K562 (cell line): ENCODE results near the gene ACTRT3. TPM values are rescaled to one million over a fixed set of nuclear protein-coding genes. Genes with fewer than 3 reads are reported as not detected.
A peak's percentile ranks its signal among the peaks of the same experiment; 100 is the strongest.

ENCODE experiments used
- ATF7 ChIP-seq: fragments of 450-650 bp; IDR thresholded peaks from 2 replicates; pipeline ENCODE4 v1.7.1; 2014; ENCODE audit warnings: mild to moderate bottlenecking, moderate library complexity
- CBFA2T3 ChIP-seq: fragments of 450-650 bp; IDR thresholded peaks from 2 replicates; pipeline ENCODE4 v1.6.1; 2017
- CEBPB ChIP-seq: fragments of 450-650 bp; IDR thresholded peaks from 2 replicates; pipeline ENCODE4 v1.6.1; 2016; ENCODE audit warnings: missing genetic modification characterization, missing compliant biosample characterization
- CHCHD3 ChIP-seq: fragments of 250-450 bp; sonication (Bioruptor Pico); IDR thresholded peaks from 2 replicates; pipeline ENCODE4 v2.1.2; 2022; ENCODE audit warnings: mild to moderate bottlenecking
- DACH1 ChIP-seq: fragments of 450-650 bp; IDR thresholded peaks from 2 replicates; pipeline ENCODE4 v1.6.1; 2018; ENCODE audit not compliant: partially characterized antibody
- ELK1 ChIP-seq: sonication (generic); formaldehyde crosslinking; IDR thresholded peaks from 2 replicates; pipeline ENCODE4 v1.8.1; 2022; ENCODE audit warnings: missing genetic modification reagents
- GATAD2B ChIP-seq: fragments of 450-650 bp; IDR thresholded peaks from 2 replicates; pipeline ENCODE4 v1.6.1; 2017; ENCODE audit warnings: mild to moderate bottlenecking, borderline replicate concordance
- IRF1 ChIP-seq: sonication (generic); formaldehyde crosslinking; IDR thresholded peaks from 2 replicates; pipeline ENCODE4 v1.8.0; 2022; ENCODE audit warnings: missing genetic modification reagents, mild to moderate bottlenecking, borderline replicate concordance
- NEUROD1 ChIP-seq: fragments of 150-350 bp; IDR thresholded peaks from 2 replicates; pipeline ENCODE4 v1.6.1; 2014; ENCODE audit warnings: borderline replicate concordance, low read length, low read depth; ENCODE audit not compliant: partially characterized antibody
- NFXL1 ChIP-seq: fragments of 450-650 bp; formaldehyde crosslinking; IDR thresholded peaks from 2 replicates; pipeline ENCODE4 v1.4.0; 2021; ENCODE audit warnings: mild to moderate bottlenecking
- NR2C2 ChIP-seq, 2 experiments: fragments of 200-800 bp in 1 of 2; sonication (Bioruptor generic) in 1 of 2; sonication (generic) in 1 of 2; formaldehyde crosslinking in 1 of 2; IDR thresholded peaks; 2 replicates each; pipeline versions ENCODE4 v1.6.1 to v1.8.0; 2016 to 2022; ENCODE audit warnings: mild to moderate bottlenecking in 1 of 2, missing compliant biosample characterization in 1 of 2, missing genetic modification characterization in 1 of 2, missing genetic modification reagents in 1 of 2
- PHB2 ChIP-seq: fragments of 450-650 bp; IDR thresholded peaks from 2 replicates; pipeline ENCODE4 v1.6.1; 2017; ENCODE audit warnings: low read depth
- PHTF2 ChIP-seq: fragments of 250-450 bp; sonication (Bioruptor Pico); IDR thresholded peaks from 2 replicates; pipeline ENCODE4 v1.5.0; 2021; ENCODE audit warnings: mild to moderate bottlenecking
- PML ChIP-seq: IDR thresholded peaks from 2 replicates; pipeline ENCODE4 v1.6.1; 2012; ENCODE audit warnings: low read length, inconsistent platforms
- POLR2G ChIP-seq: fragments of 200-400 bp; formaldehyde crosslinking; IDR thresholded peaks from 2 replicates; pipeline ENCODE4 v1.6.1; 2017; ENCODE audit warnings: low read depth, mild to moderate bottlenecking, antibody characterized with exemption, low read length, moderate library complexity
- RCOR1 ChIP-seq, 2 experiments: IDR thresholded peaks; 2 replicates each; pipeline ENCODE4 v1.6.1; 2012; ENCODE audit warnings: low read depth in 2 of 2, low read length in 2 of 2, borderline replicate concordance in 1 of 2, improper control_type of control experiment in 1 of 2
- SUPT5H ChIP-seq: fragments of 450-650 bp; IDR thresholded peaks from 2 replicates; pipeline ENCODE4 v1.6.1; 2016
- ZC3H4 ChIP-seq: sonication (generic); formaldehyde crosslinking; IDR thresholded peaks from 2 replicates; pipeline ENCODE4 v1.9.0; 2021; ENCODE audit warnings: missing genetic modification reagents, borderline replicate concordance
- ZNF311 ChIP-seq: fragments of 250-450 bp; sonication (Bioruptor Pico); IDR thresholded peaks from 2 replicates; pipeline ENCODE4 v1.4.0; 2020; ENCODE audit warnings: mild to moderate bottlenecking, moderate library complexity
- ZNF431 ChIP-seq: sonication (generic); formaldehyde crosslinking; IDR thresholded peaks from 2 replicates; pipeline ENCODE4 v1.8.0; 2022; ENCODE audit warnings: mild to moderate bottlenecking, missing genetic modification reagents
- ZNF79 ChIP-seq: fragments of 250-450 bp; sonication (Bioruptor Pico); IDR thresholded peaks from 2 replicates; pipeline ENCODE4 v1.4.0; 2020; ENCODE audit warnings: low read depth, mild to moderate bottlenecking, moderate library complexity
- polyA plus RNA-seq, 8 experiments: library from polyadenylated mRNA; depleted of rRNA in 4 of 8; stranded (reverse) in 5 of 8; unstranded in 3 of 8; fragments of >200 nt; fragmentation: Nextera tagmentation in 2 of 8; fragmentation: Illumina TruSeq in 1 of 8; extraction: Ambion mirVana in 2 of 8; extraction: Trizol in 1 of 8; gene quantifications; 2 replicates each; pipeline versions ENCODE4 v1.2.1 to v1.2.3, GENCODE V29; 2011 to 2014; ENCODE audit warnings: inconsistent platforms in 1 of 8, missing spikeins in 1 of 8
- total RNA-seq, 7 experiments: library from RNA; depleted of rRNA in 6 of 7; stranded (reverse); fragments of >200 nt in 6 of 7; fragmentation: Illumina TruSeq in 2 of 7; extraction: Trizol in 2 of 7; gene quantifications; 2 replicates each; pipeline versions ENCODE4 v1.2.1 to v1.2.3, GENCODE V29; 2011 to 2021; ENCODE audit warnings: low replicate concordance in 1 of 7
- TF ChIP-seq, protein P1 (sequence below): sonication (generic); formaldehyde crosslinking; IDR thresholded peaks from 2 replicates; pipeline ENCODE4 v1.8.0; 2022; ENCODE audit warnings: missing genetic modification reagents, mild to moderate bottlenecking, borderline replicate concordance
- TF ChIP-seq, protein P2 (sequence below): fragments of 200-800 bp; sonication (Bioruptor generic); IDR thresholded peaks from 2 replicates; pipeline ENCODE4 v1.6.1; 2017; ENCODE audit warnings: missing genetic modification characterization, missing compliant biosample characterization

The ACTRT3 gene
- total and polyA plus RNA-seq, 9 of the 15 experiments (the other 6 are each of a cell fraction or from before 2014, with no cell fraction given), result 0.06 to 0.11 (median 0.07) TPM; not detected in 5

- TF ChIP-seq ATF7 (peak; percentile 18; the same call in 1 of the 2 replicates), ZNF79 (no peak), RCOR1 (IDR thresholded peaks at IDR 0.05; ENCODE audit: borderline replicate concordance in 1 of 2, low read depth in 2 of 2, low read length in 2 of 2) (no peak; a peak in 2 of 4 replicates), PHTF2 (CRISPR knock-in tag) (no peak), ZNF431 (CRISPR knock-in tag) (no peak), NR2C2 (CRISPR knock-in tag; IDR thresholded peaks at IDR 0.05) (no peak), NR2C2 (tag; IDR thresholded peaks at IDR 0.05) (no peak), CEBPB (tag) (no peak), CHCHD3 (CRISPR knock-in tag) (0 out of 2 replicates have a peak, but pooled peaks have one; percentile 46), DACH1 (no peak), PML (no peak), POLR2G (peak; percentile 51; the same call in 1 of the 2 replicates), NFXL1 (CRISPR knock-in tag) (no peak), CBFA2T3 (no peak), ELK1 (CRISPR knock-in tag) (no peak), NEUROD1 (no peak), SUPT5H (peak; percentile 23), ZC3H4 (CRISPR knock-in tag) (no peak), GATAD2B (no peak), IRF1 (CRISPR knock-in tag) (no peak), ZNF311 (CRISPR knock-in tag) (no peak), PHB2 (no peak)
- TF ChIP-seq, protein P1, sequence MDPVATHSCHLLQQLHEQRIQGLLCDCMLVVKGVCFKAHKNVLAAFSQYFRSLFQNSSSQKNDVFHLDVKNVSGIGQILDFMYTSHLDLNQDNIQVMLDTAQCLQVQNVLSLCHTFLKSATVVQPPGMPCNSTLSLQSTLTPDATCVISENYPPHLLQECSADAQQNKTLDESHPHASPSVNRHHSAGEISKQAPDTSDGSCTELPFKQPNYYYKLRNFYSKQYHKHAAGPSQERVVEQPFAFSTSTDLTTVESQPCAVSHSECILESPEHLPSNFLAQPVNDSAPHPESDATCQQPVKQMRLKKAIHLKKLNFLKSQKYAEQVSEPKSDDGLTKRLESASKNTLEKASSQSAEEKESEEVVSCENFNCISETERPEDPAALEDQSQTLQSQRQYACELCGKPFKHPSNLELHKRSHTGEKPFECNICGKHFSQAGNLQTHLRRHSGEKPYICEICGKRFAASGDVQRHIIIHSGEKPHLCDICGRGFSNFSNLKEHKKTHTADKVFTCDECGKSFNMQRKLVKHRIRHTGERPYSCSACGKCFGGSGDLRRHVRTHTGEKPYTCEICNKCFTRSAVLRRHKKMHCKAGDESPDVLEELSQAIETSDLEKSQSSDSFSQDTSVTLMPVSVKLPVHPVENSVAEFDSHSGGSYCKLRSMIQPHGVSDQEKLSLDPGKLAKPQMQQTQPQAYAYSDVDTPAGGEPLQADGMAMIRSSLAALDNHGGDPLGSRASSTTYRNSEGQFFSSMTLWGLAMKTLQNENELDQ (CRISPR knock-in tag), result no peak
- TF ChIP-seq, protein P2, sequence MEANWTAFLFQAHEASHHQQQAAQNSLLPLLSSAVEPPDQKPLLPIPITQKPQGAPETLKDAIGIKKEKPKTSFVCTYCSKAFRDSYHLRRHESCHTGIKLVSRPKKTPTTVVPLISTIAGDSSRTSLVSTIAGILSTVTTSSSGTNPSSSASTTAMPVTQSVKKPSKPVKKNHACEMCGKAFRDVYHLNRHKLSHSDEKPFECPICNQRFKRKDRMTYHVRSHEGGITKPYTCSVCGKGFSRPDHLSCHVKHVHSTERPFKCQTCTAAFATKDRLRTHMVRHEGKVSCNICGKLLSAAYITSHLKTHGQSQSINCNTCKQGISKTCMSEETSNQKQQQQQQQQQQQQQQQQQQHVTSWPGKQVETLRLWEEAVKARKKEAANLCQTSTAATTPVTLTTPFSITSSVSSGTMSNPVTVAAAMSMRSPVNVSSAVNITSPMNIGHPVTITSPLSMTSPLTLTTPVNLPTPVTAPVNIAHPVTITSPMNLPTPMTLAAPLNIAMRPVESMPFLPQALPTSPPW (CRISPR knock-in tag), result peak; percentile 45
Measured at GRCh38 chr3:169771497-169772304, 2.3 kb upstream of the ACTRT3 start (continued).
